T-cell (primary cell): ENCODE data around the gene PABPN1L. TPM values are rescaled to one million over a fixed set of nuclear protein-coding genes. Genes with fewer than 3 reads are reported as not detected.

Experiments
- ATAC-seq, 4 experiments: fragments of 200-7000 bp in 3 of 4; fragments of 150-1000 bp in 1 of 4; cut with Tn5 transposase; replicated peaks in 1 of 4; 1 replicate in 3 of 4; 2 replicates in 1 of 4; pipeline ENCODE4 v1.10.0; 2021; ENCODE audit warnings: moderate library complexity in 3 of 4, mild to moderate bottlenecking in 2 of 4, moderate number of reproducible peaks in 1 of 4
- CTCF ChIA-PET, 2 donors: fragments of 300-600 bp; sonication (Branson Sonifier 250); formaldehyde crosslinking; loops; one replicate each; lab custom pipeline; 2022; ENCODE audit warnings: antibody characterized with exemption in 2 of 2; lab: Charles Lee
- POLR2A ChIA-PET, 2 donors: fragments of 300-600 bp; sonication (Branson Sonifier 250); formaldehyde crosslinking; loops; one replicate each; lab custom pipeline; 2022; ENCODE audit warnings: antibody characterized with exemption in 2 of 2; lab: Charles Lee
- DNase-seq, 35 experiments: peaks; one replicate each; pipeline versions ENCODE4 v3.0.0 to v3.0.0-alpha.2; 2013 to 2023
- H3K27ac ChIP-seq: one replicate; pipeline ENCODE4 v1.5.1; 2013; ENCODE audit warnings: low read length
- H3K27me3 ChIP-seq, 2 experiments: replicated peaks in 1 of 2; 1 replicate in 1 of 2; 2 replicates in 1 of 2; pipeline versions ENCODE4 v1.6.1 to v1.7.0; 2013; ENCODE audit warnings: low read length in 1 of 2, mixed read lengths in 1 of 2; ENCODE audit not compliant: control insufficient read depth in 2 of 2, insufficient read depth in 2 of 2; ENCODE audit errors: extremely low read depth in 1 of 2
- H3K36me3 ChIP-seq, 2 donors: 1 replicate in 1 of 2; 2 replicates in 1 of 2; pipeline versions ENCODE4 v1.6.1 to v1.7.0; 2013; ENCODE audit warnings: low read length in 1 of 2; ENCODE audit not compliant: control insufficient read depth in 2 of 2, insufficient read depth in 1 of 2; ENCODE audit errors: extremely low read depth in 1 of 2
- H3K4me1 ChIP-seq, 2 experiments: 1 replicate in 1 of 2; 2 replicates in 1 of 2; pipeline versions ENCODE4 v1.6.1 to v1.7.0; 2013; ENCODE audit warnings: low read length in 2 of 2, mixed read lengths in 1 of 2; ENCODE audit not compliant: insufficient read depth in 2 of 2, control insufficient read depth in 1 of 2; ENCODE audit errors: extremely low read depth in 1 of 2
- H3K4me3 ChIP-seq, 2 donors: 1 replicate in 1 of 2; 2 replicates in 1 of 2; pipeline versions ENCODE4 v1.5.1 to v1.7.0; 2013; ENCODE audit warnings: mild to moderate bottlenecking in 2 of 2, low read length in 1 of 2, moderate library complexity in 1 of 2; ENCODE audit not compliant: control insufficient read depth in 1 of 2; ENCODE audit errors: extremely low read depth in 1 of 2
- H3K9me3 ChIP-seq: 2 replicates; pipeline ENCODE4 v1.7.0; 2013
- H3K27ac Mint-ChIP-seq, 2 donors: one replicate each; pipeline ENCODE4 v1.8.0; 2020 to 2021; ENCODE audit warnings: mild to moderate bottlenecking in 2 of 2, mixed read lengths in 2 of 2
- H3K27me3 Mint-ChIP-seq, 2 donors: one replicate each; pipeline ENCODE4 v1.8.0; 2021 to 2022; ENCODE audit warnings: mixed read lengths in 2 of 2
- H3K36me3 Mint-ChIP-seq: one replicate; pipeline ENCODE4 v1.8.0; 2021; ENCODE audit warnings: mixed read lengths
- H3K4me1 Mint-ChIP-seq, 3 donors: one replicate each; pipeline ENCODE4 v1.8.0; 2020 to 2022; ENCODE audit warnings: mixed read lengths in 3 of 3, mild to moderate bottlenecking in 1 of 3
- H3K4me3 Mint-ChIP-seq, 3 donors: one replicate each; pipeline ENCODE4 v1.8.0; 2020 to 2022; ENCODE audit warnings: mild to moderate bottlenecking in 3 of 3, mixed read lengths in 3 of 3, moderate library complexity in 3 of 3
- H3K9me3 Mint-ChIP-seq, 3 donors: one replicate each; pipeline ENCODE4 v1.8.0; 2020 to 2022; ENCODE audit warnings: mixed read lengths in 3 of 3
- WGBS: methylation state at CpG from one replicate; pipeline ENCODE4 v1.1.5; 2013; ENCODE audit warnings: missing lambda C conversion rate; ENCODE audit not compliant: insufficient coverage; 5-methylcytosine and 5-hydroxymethylcytosine counted together
- total RNA-seq, 35 experiments: library from RNA in 6 of 35; stranded (reverse) in 6 of 35; fragments of 120-200 nt in 1 of 35; gene quantifications; one replicate each; pipeline versions ENCODE4 v1.2.1 to v1.2.4 and lab custom pipeline; 2013 to 2026

Gene PABPN1L
- total RNA-seq, 5 donors from 2014 or later (not counting 1 experiment from before 2014, with no cell fraction given), result not detected

GRCh38 chr16:88880226-88881006 lies 14.0 kb upstream of the PABPN1L start:
- Histone ChIP-seq H3K4me1 (peaks cover 0 to 10% of the 10 kb centered on the region in 2 experiments), H3K27ac (no peak overlapping the region), H3K27me3 (peaks cover 0 to 28% of the 10 kb centered on the region in 2 experiments), H3K9me3 (no peaks in the 10 kb centered on the region), H3K4me3 (no peak overlapping the region), H3K36me3 (no peaks in the 10 kb centered on the region)
- Mint-ChIP-seq H3K27ac (no peak overlapping the region), H3K9me3 (no peaks in the 10 kb centered on the region), H3K36me3 (no peaks in the 10 kb centered on the region), H3K4me3 (no peak overlapping the region), H3K27me3 (peaks cover 0 to 3% of the 10 kb centered on the region in 2 donors), H3K4me1 (peaks cover 0 to 7% (median 2%) of the 10 kb centered on the region in 3 donors)
- POLR2A ChIA-PET, result no interaction called here
- CTCF ChIA-PET, result no interaction called here
- ATAC-seq, result no peak
- no peak for DNase-seq
- WGBS, result 92% methylated on average over 36 of the region's 36 CpGs

- no peak for ATAC-seq
- peaks cover 0 to 7% (median 2%) of the 10 kb centered on the region in 3 donors for H3K4me1 Mint-ChIP-seq
- DNase-seq, result no peak
- no peaks in the 10 kb centered on the region for H3K36me3 ChIP-seq
- no peak overlapping the region for H3K27ac Mint-ChIP-seq
- no peak overlapping the region for H3K4me3 Mint-ChIP-seq
- H3K27me3 Mint-ChIP-seq, result peaks cover 0 to 3% of the 10 kb centered on the region in 2 donors
- peaks cover 0 to 10% of the 10 kb centered on the region in 2 experiments for H3K4me1 ChIP-seq
- no peaks in the 10 kb centered on the region for H3K9me3 ChIP-seq
- H3K36me3 Mint-ChIP-seq, result no peaks in the 10 kb centered on the region
- H3K27me3 ChIP-seq, result peaks cover 0 to 28% of the 10 kb centered on the region in 2 experiments
- WGBS, result 89% methylated on average over 10 of the region's 11 CpGs
- H3K27ac ChIP-seq, result no peak overlapping the region
- ChIA-PET POLR2A (no interaction called here), CTCF (no interaction called here)
- no peaks in the 10 kb centered on the region for H3K9me3 Mint-ChIP-seq
- H3K4me3 ChIP-seq, result no peak overlapping the region
These were observed 13.3 kb upstream of the PABPN1L start for GRCh38 chr16:88879788-88880055.

DNA sequence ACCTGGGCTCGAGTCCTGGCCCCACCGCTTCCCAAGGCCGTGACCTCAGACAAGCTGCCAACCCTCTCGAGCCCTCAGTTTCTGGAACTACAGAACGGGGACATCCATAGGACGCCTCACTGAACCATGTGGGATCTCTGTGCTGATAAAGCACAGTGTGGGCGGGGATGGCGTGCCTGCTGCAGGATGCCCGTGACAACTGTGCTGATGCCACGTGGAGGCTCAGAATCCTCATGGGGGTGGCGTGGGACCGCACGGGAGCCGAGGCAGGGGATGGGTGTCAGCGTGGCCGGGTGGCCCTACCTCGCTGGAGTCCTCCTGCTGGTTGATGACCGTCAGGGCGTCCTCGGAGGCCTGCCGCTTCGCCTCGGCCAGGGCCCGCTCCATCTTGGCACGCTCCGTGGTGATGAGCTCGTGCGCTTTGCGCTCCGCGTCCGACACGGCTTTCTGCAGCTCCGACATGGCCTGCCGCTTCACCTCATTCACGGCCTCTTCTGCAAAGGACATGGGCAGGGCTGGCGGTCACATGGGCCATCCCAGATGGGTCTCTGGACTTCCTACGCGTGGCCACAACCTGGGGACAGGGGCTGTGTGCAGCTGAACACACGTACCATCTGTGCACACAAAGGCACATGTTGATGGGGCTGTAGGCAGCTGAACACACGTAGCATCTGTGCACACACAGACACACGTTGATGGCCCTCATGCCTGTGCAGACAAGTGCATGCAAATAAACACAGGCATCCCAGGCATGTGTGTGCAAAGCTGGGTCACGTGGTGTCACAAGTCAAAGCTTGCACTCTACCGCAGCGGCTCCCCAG lies 12.7 kb upstream of the PABPN1L start:
- CTCF ChIA-PET, result no interaction called here
- Histone ChIP-seq H3K36me3 (no peaks in the 10 kb centered on the region), H3K4me3 (no peak overlapping the region), H3K27me3 (peaks cover 0 to 28% of the 10 kb centered on the region in 2 experiments), H3K9me3 (no peaks in the 10 kb centered on the region), H3K4me1 (peaks cover 0 to 10% of the 10 kb centered on the region in 2 experiments), H3K27ac (no peak overlapping the region)
- H3K4me1 Mint-ChIP-seq, result peaks cover 0 to 7% (median 2%) of the 10 kb centered on the region in 3 donors
- ATAC-seq (no peak), DNase-seq (no peak)
- H3K4me3 Mint-ChIP-seq, result no peak overlapping the region
- H3K36me3 Mint-ChIP-seq, result no peaks in the 10 kb centered on the region
- 89% methylated on average over 45 of the region's 45 CpGs for WGBS
- POLR2A ChIA-PET, result no interaction called here
- no peaks in the 10 kb centered on the region for H3K9me3 Mint-ChIP-seq
- H3K27me3 Mint-ChIP-seq, result peaks cover 0 to 3% of the 10 kb centered on the region in 2 donors
- no peak overlapping the region for H3K27ac Mint-ChIP-seq

- Mint-ChIP-seq H3K27me3 (peaks cover 0 to 3% of the 10 kb centered on the region in 2 donors), H3K9me3 (no peaks in the 10 kb centered on the region)
- POLR2A ChIA-PET, result no interaction called here
These were observed 11.9 kb upstream of the PABPN1L start for GRCh38 chr16:88878356-88878755.

DNA sequence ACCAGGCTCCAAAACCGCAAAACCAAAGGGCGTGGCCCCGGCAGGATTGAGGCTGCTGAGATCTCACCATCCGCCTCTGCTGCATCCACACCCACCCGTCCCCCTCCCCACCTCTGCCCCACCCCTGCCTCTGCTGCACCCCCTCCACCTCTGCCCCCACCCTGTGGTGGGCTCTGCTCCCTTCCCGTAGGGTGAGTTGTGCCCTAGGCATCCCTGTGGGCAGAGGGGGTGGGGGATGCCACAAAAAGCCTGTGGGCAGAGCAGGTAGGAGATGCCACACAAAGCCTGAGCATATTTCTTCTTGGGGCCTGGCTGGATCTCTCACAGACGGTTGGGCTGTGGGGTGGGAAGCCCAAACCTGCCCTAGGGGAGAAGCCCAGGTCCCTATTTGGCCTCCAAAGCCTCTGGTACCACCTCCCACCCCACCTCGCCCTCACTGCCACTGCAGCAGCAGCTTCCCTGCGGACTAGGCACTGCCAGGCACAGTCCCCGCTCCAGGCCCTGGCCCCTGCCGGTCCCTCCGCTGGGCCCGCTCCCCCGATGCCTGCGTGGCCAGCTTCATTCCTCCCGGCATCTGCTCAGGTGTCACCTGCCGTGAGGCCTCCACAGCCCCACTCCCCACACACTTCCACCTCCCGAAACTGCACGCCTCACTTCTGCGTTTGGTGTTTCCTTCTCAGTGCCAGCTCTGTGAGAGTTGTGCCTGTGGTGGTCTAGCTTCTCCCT lies 11.3 kb upstream of the PABPN1L start:
- Mint-ChIP-seq H3K36me3 (no peaks in the 10 kb centered on the region), H3K4me1 (peaks cover 0 to 5% (median 2%) of the 10 kb centered on the region in 3 donors)
- no peak overlapping the region for H3K27ac ChIP-seq

More at GRCh38 chr16:88878356-88878755, 11.9 kb upstream of the PABPN1L start:
- H3K27me3 ChIP-seq, result peaks cover 0 to 33% of the 10 kb centered on the region in 2 experiments
- Mint-ChIP-seq H3K4me3 (no peak overlapping the region), H3K36me3 (no peaks in the 10 kb centered on the region), H3K4me1 (peaks cover 0 to 7% (median 2%) of the 10 kb centered on the region in 3 donors), H3K27ac (no peak overlapping the region)
- H3K9me3 ChIP-seq, result no peaks in the 10 kb centered on the region
- DNase-seq (no peak), ATAC-seq (no peak)
- H3K4me1 ChIP-seq, result peaks cover 0 to 10% of the 10 kb centered on the region in 2 experiments
- CTCF ChIA-PET, result no interaction called here
- no peaks in the 10 kb centered on the region for H3K36me3 ChIP-seq
- no peak overlapping the region for H3K27ac ChIP-seq
- WGBS, result 89% methylated on average over 16 of the region's 20 CpGs
- no peak overlapping the region for H3K4me3 ChIP-seq

DNA sequence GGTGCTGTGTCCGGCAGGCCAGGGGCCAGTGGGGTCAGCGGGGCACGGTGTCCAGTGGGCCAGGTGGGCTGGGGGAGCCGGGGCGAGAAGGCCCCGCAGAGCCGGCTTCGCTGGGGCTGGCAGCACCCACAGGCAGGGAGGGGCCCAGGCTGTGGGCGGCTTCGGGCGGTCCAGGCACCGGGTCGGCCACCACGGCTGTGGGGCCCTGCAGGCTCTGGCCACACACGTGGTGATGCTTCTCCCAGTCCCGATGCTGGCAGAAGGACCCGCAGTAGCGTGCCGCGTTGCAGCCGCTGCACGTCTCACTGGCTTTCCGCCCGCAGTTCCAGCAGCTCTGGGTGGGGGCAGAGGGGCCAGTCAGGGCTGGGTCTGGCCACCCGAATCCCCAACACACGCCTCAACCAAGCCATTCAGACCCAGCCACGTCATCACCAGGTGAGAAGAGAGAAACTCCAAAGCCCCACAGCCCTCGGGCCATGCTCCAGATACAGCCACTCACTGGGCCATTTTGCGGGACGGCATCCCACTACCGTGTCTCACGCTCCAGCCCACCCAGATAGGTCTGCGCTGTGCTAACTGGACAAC lies 10.6 kb upstream of the PABPN1L start:
- H3K4me1 ChIP-seq, result peaks cover 0 to 2% of the 10 kb centered on the region in 2 experiments
- CTCF ChIA-PET, result no interaction called here
- Mint-ChIP-seq H3K27me3 (peaks cover 0 to 9% of the 10 kb centered on the region in 2 donors), H3K27ac (no peak overlapping the region), H3K4me1 (no peaks in the 10 kb centered on the region), H3K4me3 (no peak overlapping the region), H3K36me3 (no peaks in the 10 kb centered on the region), H3K9me3 (no peaks in the 10 kb centered on the region)
- no peak overlapping the region for H3K27ac ChIP-seq
- no peaks in the 10 kb centered on the region for H3K36me3 ChIP-seq
- H3K9me3 ChIP-seq, result no peaks in the 10 kb centered on the region
- DNase-seq, result no peak
- ATAC-seq, result no peak
- 83% methylated on average over 25 of the region's 33 CpGs for WGBS
- POLR2A ChIA-PET, result no interaction called here
- no peak overlapping the region for H3K4me3 ChIP-seq
- peaks cover 0 to 42% of the 10 kb centered on the region in 2 experiments for H3K27me3 ChIP-seq

More for the DNA sequence above, 11.3 kb upstream of the PABPN1L start:
- peaks cover 0 to 8% of the 10 kb centered on the region in 2 donors for H3K27me3 Mint-ChIP-seq
- Histone ChIP-seq H3K9me3 (no peaks in the 10 kb centered on the region), H3K4me1 (peaks cover 0 to 9% of the 10 kb centered on the region in 2 experiments), H3K27me3 (peaks cover 0 to 36% of the 10 kb centered on the region in 2 experiments), H3K4me3 (no peak overlapping the region), H3K36me3 (no peaks in the 10 kb centered on the region)
- ChIA-PET CTCF (no interaction called here), POLR2A (no interaction called here)
- 88% methylated on average over 5 of the region's 20 CpGs for WGBS
- no peak overlapping the region for H3K4me3 Mint-ChIP-seq
- H3K27ac Mint-ChIP-seq, result no peak overlapping the region
- DNase-seq, result no peak
- no peak for ATAC-seq
- H3K9me3 Mint-ChIP-seq, result no peaks in the 10 kb centered on the region
